Measurements from ENCODE around the gene KIF3B.

- TF ChIP-seq EP300 (IDR thresholded peaks at IDR 0.05; ENCODE audit: borderline replicate concordance in 1 of 2, control insufficient read depth in 1 of 2, low read depth in 2 of 2, low read length in 2 of 2) (no peak), GABPA (IDR thresholded peaks at IDR 0.05; ENCODE audit: low read depth) (no peak), IKZF1 (conservative IDR thresholded peaks at IDR 0.05) (no peak)
Measured at GRCh38 chr20:32314768-32315167, 37.3 kb downstream of the KIF3B start.
